ENCODE results near the gene MMP7. TPM values are rescaled to one million over a fixed set of nuclear protein-coding genes. Genes with fewer than 3 reads are reported as not detected.
A peak's percentile ranks its signal among the peaks of the same experiment; 100 is the strongest.

Gene MMP7
- polyA plus RNA-seq, 1 experiment = not detected

- ChIA-PET CTCF (interaction anchor here (0.8 to 1.7 kb wide), 3 partner anchors 13 to 165 kb away, joined by 3 to 6 read pairs (median 5); no protein-coding TSS in a partner anchor), POLR2A (no interaction called here)
- no peak for DNase-seq (ENCODE audit: low read depth, low spot score)
- H3K27ac ChIP-seq (ENCODE audit: low read depth, low read length) = no peak overlapping the region
- no peak for TF ChIP-seq CTCF (IDR thresholded peaks at IDR 0.05; ENCODE audit: low read depth, low read length)
- H3K27me3 ChIP-seq (ENCODE audit: control insufficient read depth, insufficient read depth, low read length) = no peaks in the 10 kb centered on the region
- H3K4me3 ChIP-seq (ENCODE audit: low read depth, low read length) = no peak overlapping the region
- no peaks in the 10 kb centered on the region for H3K9me3 ChIP-seq (ENCODE audit: control insufficient read depth, insufficient read depth, low read length)
Measured at GRCh38 chr11:102500829-102501228, 29.7 kb downstream of the MMP7 start.

GRCh38 chr11:102499931-102500330, 30.6 kb downstream of the MMP7 start:
- TF ChIP-seq CTCF (IDR thresholded peaks at IDR 0.05; ENCODE audit: low read depth, low read length) = no peak
- Histone ChIP-seq H3K27ac (ENCODE audit: low read depth, low read length) (no peak overlapping the region), H3K9me3 (ENCODE audit: control insufficient read depth, insufficient read depth, low read length) (no peaks in the 10 kb centered on the region), H3K4me3 (ENCODE audit: low read depth, low read length) (no peak overlapping the region), H3K27me3 (ENCODE audit: control insufficient read depth, insufficient read depth, low read length) (no peaks in the 10 kb centered on the region)
- ChIA-PET CTCF (interaction anchor here (0.7 to 2.1 kb wide), 5 partner anchors 109 to 169 kb away, joined by 3 to 12 read pairs (median 6); no protein-coding TSS in a partner anchor), POLR2A (no interaction called here)
- DNase-seq (ENCODE audit: low read depth, low spot score) = no peak

- TF ChIP-seq CTCF (IDR thresholded peaks at IDR 0.05; ENCODE audit: low read depth, low read length) = no peak
- ChIA-PET CTCF (interaction anchor here (0.6 to 2.1 kb wide), 11 partner anchors 19 to 271 kb away, joined by 3 to 12 read pairs (median 3); no protein-coding TSS in a partner anchor), POLR2A (no interaction called here)
- H3K9me3 ChIP-seq (ENCODE audit: control insufficient read depth, insufficient read depth, low read length) = no peaks in the 10 kb centered on the region
- no peak for DNase-seq (ENCODE audit: low read depth, low spot score)
- H3K27ac ChIP-seq (ENCODE audit: low read depth, low read length) = no peak overlapping the region
- H3K4me3 ChIP-seq (ENCODE audit: low read depth, low read length) = no peak overlapping the region
- H3K27me3 ChIP-seq (ENCODE audit: control insufficient read depth, insufficient read depth, low read length) = no peaks in the 10 kb centered on the region
Measured at GRCh38 chr11:102499151-102499550, 31.4 kb downstream of the MMP7 start.

- DNase-seq (ENCODE audit: low read depth, low spot score) = no peak
- Histone ChIP-seq H3K27ac (ENCODE audit: low read depth, low read length) (no peak overlapping the region), H3K27me3 (ENCODE audit: control insufficient read depth, insufficient read depth, low read length) (no peaks in the 10 kb centered on the region), H3K4me3 (ENCODE audit: low read depth, low read length) (no peak overlapping the region), H3K9me3 (ENCODE audit: control insufficient read depth, insufficient read depth, low read length) (no peaks in the 10 kb centered on the region)
- CTCF ChIA-PET = interaction anchor here (1.8 kb wide), 3 partner anchors 107 to 155 kb away, joined by 21 to 44 read pairs (median 30); no protein-coding TSS in a partner anchor
- no peak for TF ChIP-seq CTCF (IDR thresholded peaks at IDR 0.05; ENCODE audit: low read depth, low read length)
- POLR2A ChIA-PET = no interaction called here
Measured at GRCh38 chr11:102497061-102497460, 33.5 kb downstream of the MMP7 start.

GRCh38 chr11:102495161-102496042, 35.1 kb downstream of the MMP7 start:
- no peaks in the 10 kb centered on the region for H3K9me3 ChIP-seq (ENCODE audit: control insufficient read depth, insufficient read depth, low read length)
- TF ChIP-seq CTCF (IDR thresholded peaks at IDR 0.05; ENCODE audit: low read depth, low read length) = peak; percentile 62
- DNase-seq (ENCODE audit: low read depth, low spot score) = peak; percentile 75
- CTCF ChIA-PET = interaction anchor here (0.5 to 1.8 kb wide), 32 partner anchors 8 to 307 kb away, joined by 3 to 44 read pairs (median 3); partner anchors contain the start of gene MMP7
- POLR2A ChIA-PET = no interaction called here
- peaks cover 3% of the 10 kb centered on the region for H3K27me3 ChIP-seq (ENCODE audit: control insufficient read depth, insufficient read depth, low read length)
- no peak overlapping the region for H3K27ac ChIP-seq (ENCODE audit: low read depth, low read length)
- H3K4me3 ChIP-seq (ENCODE audit: low read depth, low read length) = no peak overlapping the region

Data from AG04450 (cell line).